ENCODE results near the gene KLHL10.
A peak's percentile ranks its signal among the peaks of the same experiment; 100 is the strongest.
"Not testable (repeated sequence)": the region's sequence is repeated elsewhere in the genome, so short reads cannot be mapped to it uniquely, and the experiment has no call there.

KLHL10 gene

DNA sequence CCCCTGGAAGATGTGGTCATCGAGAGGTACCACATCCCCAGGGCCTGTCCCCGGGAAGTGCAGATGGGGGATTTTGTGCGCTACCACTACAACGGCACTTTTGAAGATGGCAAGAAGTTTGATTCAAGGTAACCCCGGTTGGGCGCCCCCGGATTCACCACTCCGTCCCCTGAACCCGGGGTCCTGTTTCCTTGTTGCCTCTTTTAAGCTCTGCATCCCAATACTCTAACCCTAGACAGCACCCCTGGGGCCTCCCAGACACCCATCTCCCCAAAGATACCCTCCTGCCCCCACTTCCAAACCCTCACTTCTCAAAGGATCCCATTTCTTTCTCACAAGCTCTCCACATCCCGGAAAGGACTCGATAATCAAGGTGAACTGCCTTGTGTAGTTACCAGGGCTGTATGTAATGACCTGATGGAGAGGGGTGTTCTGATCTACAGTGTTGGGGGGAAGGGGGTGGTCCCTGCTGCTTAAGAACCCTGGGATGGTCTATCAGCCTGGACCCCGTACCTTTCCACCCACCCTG, 24.4 kb upstream of the KLHL10 start:
- no peak for DNase-seq (ENCODE audit: low read depth in 2 of 2)

DNA sequence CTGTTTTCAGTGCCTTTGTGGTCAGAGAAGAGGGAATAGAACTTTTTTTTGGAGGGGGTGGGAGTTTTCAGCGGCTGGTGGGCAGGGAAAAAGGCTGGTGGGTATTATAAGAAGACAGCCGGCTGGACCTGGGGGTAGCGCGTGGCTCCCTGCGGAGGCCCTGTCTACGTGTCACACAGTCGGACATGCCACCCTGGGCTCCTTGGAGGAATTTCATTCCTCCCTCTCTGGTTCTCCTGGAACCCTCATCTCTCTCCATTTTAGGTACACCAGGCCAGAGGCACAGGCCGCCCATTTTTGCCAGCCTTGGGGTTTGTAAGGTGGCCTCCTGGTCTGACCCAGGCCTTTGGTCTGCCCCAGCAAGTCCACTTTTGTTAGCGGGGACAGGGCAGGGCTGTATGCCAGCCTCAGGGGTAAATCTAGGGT, 23.9 kb upstream of the KLHL10 start:
- no peak for DNase-seq (ENCODE audit: low read depth in 2 of 2)

DNA sequence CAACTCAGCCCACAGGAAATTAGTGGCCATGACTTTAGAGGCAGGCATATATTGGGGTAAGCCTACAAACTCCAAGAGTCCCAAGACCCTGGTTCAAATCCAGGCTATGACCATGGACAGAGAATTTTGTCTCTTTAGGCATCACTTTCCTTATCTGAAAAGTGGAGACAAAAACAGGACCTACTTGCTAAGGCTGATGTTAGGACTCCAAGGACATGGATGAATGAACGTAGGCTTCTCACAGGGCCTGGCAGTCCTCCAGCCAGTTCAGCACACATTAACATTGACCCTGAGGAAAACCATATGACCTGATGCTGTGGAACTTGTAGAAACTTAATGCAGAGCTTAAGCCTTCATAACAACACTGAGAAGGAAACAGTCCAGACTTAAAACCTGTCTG, 23.4 kb upstream of the KLHL10 start:
- DNase-seq (ENCODE audit: low read depth in 2 of 2), result no peak

DNA sequence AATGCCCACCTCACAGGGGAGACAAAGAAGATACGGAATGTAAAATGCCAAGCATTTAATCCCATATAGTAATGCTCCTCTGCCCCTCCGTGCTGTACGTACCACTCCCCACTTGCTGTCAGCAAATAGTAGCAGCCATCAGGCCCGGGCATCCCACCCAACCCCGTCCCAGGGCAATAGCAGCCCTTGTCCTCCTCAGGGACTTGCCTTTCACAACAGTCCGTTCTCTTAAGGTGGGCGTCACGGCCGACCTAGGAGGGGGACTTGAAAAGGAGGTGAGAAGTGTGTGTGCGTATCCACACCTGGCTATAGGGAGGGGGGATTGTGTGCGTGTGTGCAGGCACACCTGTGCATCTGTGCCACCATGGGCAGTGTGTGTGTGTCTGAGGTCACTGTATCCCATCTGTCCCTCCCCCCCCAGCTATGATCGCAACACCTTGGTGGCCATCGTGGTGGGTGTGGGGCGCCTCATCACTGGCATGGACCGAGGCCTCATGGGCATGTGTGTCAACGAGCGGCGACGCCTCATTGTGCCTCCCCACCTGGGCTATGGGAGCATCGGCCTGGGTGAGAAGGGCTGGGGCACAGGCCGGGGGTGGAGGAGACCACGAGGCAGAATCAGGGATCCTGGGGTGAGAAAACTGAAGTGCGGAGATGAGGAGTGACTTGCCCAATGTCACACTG, 20.8 kb upstream of the KLHL10 start:
- DNase-seq (ENCODE audit: low read depth in 2 of 2), result no peak

DNA sequence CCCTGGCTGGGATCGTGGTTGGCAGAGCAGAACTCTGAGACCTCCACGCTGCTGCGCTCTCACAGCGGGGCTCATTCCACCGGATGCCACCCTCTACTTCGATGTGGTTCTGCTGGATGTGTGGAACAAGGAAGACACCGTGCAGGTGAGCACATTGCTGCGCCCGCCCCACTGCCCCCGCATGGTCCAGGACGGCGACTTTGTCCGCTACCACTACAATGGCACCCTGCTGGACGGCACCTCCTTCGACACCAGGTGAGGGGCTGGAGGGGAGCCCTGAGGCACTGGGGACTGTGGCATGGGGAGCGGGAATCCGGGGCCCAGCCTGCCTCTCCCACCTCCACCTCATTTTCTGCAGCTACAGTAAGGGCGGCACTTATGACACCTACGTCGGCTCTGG, 19.6 kb upstream of the KLHL10 start:
- no peak for DNase-seq (ENCODE audit: low read depth in 2 of 2)

DNA sequence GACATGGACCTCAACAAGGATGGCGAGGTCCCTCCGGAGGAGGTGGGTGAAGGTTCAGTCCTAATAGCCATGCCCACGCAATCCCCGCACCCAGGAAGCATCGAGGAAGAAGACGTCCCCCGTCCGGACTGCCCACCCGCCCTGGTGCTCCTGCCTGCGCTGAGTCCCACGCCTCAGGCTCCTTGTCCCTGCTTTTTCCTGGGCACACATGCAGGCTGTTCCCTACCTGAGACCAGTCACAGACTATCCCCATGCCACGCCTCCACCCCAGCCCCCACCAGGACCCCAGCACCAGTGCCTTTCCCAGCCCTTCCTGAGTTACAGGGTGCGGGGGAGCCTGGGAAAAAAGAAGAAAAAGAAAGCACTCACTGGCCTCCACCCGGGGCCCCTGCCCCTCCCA, 15.8 kb upstream of the KLHL10 start:
- DNase-seq (ENCODE audit: low read depth in 2 of 2), result no peak

DNA sequence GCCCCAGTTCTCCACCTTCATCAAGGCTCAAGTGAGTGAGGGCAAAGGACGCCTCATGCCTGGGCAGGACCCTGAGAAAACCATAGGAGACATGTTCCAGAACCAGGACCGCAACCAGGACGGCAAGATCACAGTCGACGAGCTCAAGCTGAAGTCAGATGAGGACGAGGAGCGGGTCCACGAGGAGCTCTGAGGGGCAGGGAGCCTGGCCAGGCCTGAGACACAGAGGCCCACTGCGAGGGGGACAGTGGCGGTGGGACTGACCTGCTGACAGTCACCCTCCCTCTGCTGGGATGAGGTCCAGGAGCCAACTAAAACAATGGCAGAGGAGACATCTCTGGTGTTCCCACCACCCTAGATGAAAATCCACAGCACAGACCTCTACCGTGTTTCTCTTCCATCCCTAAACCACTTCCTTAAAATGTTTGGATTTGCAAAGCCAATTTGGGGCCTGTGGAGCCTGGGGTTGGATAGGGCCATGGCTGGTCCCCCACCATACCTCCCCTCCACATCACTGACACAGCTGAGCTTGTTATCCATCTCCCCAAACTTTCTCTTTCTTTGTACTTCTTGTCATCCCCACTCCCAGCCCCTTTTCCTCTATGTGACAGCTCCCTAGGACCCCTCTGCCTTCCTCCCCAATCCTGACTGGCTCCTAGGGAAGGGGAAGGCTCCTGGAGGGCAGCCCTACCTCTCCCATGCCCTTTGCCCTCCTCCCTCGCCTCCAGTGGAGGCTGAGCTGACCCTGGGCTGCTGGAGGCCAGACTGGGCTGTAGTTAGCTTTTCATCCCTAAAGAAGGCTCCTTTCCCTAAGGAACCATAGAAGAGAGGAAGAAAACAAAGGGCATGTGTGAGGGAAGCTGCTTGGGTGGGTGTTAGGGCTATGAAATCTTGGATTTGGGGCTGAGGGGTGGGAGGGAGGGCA, 15.1 kb upstream of the KLHL10 start:
- no peak for DNase-seq (ENCODE audit: low read depth in 2 of 2)

DNA sequence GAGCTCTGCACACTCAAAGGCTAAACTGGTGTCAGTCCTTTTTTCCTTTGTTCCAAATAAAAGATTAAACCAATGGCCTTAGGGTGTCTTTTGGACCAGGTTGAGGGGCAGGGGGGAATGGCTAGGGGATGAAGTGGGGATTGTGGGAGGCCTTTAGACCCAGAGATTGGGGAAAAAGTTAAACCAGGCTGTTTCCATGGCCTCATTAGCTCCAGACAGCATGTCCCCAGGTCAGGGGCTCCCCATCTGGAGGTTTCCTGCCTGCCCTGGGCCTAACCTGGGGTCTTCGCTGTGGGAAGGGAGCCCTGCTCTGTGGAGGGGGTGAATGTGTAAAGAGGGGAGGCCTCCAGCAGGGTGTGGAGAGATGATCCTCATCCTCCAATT, 14.5 kb upstream of the KLHL10 start:
- no peak for DNase-seq (ENCODE audit: low read depth in 2 of 2)

DNA sequence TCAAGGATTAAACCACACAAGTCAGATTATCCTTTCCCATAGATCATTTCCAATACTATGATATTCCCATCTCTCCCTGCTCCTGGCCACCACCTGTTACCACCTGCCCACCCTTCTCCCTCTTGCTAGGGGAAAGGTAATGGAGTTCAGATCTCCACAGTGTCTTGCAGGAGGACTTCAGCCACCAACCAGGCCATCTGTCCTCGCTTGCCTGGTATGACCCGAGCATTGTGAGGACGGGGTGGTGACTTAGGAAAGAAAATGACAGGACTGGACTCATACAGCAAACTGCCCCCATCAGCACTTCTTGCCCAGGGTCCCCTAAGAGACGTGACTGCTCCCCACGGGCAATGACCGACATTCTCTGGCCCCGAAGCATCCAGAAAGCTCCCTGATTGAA, 14.0 kb upstream of the KLHL10 start:
- DNase-seq (ENCODE audit: low read depth in 2 of 2), result no peak

DNA sequence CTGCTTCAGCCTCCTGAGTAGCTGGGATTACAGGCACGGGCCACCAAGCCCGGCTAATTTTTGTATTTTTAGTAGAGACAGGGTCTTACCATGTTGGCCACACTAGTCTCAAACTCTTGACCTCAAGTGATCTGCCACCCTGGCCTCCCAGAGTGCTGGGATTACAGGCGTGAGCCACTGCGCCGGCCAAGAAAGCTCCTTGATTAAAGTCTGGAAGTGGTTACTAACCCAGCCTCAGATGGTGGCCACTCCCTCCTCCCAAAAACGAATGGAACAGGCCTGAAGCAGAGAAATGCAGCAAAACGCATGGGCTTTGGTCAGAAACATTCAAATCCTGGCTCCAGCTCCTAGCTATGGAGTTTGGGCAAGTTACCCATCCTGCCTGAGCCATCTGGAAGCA, 13.5 kb upstream of the KLHL10 start:
- no peak for DNase-seq (ENCODE audit: low read depth in 2 of 2)

DNA sequence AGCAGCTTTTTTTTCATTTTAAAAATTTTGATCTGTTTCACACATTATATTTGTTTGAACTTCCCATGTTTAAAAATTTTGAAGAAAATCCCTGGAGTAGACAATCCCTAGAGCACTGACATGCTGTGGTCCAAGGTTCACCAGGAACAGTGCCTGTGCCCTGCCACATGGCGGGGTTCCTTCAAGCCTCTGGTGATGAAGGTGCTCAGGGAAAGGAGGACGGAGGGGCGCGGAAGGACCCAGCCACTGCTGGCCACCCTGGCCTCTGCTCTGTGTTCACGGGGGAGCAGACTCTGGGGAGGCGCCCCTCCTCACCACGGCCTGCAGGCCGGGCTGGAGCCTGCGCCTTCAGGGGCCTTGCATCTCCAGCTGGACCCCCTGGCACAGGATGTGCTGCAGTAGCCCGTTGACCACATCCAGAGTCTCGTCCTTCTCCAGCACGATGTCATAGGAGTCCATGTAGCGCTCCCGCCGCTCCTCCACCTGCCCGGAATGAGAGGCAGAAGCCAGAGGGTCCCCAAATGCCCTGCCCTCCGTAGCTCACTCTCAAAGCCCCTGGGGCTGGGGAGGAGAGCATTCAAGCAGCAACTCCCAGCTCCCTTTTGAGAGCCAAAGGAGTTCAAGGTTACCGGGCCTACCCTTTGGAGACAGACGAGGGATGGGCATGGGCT, 12.3 kb upstream of the KLHL10 start:
- DNase-seq (ENCODE audit: low read depth in 2 of 2), result no peak

DNA sequence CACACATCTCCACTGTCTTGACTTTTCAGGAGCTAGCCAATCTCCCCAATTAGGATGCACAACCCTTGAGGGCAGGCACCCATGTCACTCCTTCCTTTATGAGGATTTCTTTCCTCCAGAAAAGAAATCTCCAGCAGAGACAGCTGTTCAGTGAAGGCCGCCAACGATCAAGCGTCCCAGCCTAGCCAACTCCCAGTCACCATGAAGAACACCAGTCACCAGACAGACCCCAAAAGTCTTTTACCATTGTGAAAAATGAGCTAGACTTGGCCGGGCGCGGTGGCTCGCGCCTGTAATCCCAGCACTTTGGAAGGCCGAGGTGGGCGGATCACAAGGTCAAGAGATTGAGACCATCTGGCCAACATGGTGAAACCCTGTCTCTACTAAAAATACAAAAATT, 7.7 kb upstream of the KLHL10 start:
- DNase-seq (ENCODE audit: low read depth in 2 of 2), result not testable (repeated sequence)

DNA sequence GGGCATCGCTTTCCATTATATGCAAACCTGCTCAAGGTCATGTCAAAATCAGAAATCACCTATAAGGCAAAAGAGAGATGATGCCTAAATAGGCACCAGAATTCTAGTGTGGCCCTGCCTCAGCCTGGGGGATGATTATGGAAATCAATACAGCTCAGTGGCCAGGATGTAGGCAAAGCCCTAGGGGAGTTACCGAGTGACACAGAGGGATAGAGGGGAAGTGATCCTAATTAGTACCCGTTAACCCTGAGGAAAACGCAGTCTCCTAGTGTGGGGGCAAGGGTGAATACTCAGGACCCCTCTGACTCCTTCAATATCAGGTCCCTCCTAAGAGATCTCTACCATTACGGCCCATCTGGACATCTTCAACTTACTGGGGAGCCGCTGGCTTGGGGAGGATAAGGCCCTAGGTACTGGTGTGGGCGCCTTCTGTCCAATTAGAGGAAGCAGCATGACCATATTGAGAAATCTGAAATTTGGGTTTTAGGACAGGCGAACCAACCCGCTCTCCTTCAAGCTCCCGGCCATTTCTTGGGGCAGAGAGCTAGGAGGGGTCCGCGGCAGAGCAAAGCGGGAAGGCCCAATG, 2.3 kb upstream of the KLHL10 start:
- DNase-seq (ENCODE audit: low read depth in 2 of 2), result no peak

DNA sequence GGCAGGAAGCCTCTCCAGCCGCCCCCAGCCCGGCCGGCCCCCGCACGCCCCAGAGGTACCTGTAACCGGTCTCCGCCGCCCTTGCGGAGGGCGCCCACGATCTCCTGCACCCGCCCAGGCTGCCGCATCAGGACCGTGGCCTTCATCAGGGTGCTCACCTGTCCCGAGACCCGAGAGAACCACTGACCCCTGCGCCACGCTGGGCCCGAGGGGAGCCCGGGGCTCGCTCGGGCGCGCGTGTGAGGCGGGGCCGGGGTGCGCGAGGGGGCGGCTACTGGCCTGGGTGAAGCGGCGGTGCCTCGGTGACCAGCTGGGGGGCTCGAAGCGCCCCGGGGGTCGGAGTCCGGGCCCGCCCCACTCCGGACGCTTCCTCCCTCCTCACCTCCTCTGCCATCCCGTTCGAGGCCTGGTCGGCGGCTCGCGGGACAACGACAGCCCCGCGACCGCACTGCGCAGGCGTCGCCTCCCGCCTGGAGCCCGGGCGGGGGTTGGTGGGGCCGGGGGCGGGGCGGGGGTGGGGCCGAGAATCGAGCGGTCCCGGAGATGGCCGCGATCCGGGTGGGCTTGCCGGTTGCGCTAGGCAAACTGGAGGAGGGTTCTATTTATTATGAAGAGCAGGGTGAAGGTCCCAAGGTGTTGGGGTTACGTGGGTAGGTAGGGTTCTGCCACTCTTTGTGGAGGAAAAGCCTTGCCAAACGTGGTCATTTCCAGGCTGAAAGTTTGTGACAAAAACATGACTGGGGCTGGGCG, 1.6 kb upstream of the KLHL10 start, which contains the start of gene NT5C3B:
Gene NT5C3B (minus strand): TSS at position 433 of the 750 bp plus-strand sequence. CDS start 39 bp downstream, at position 394.
- DNase-seq (ENCODE audit: low read depth in 2 of 2), result peak in 1 of 2 donors; percentile 25

DNA sequence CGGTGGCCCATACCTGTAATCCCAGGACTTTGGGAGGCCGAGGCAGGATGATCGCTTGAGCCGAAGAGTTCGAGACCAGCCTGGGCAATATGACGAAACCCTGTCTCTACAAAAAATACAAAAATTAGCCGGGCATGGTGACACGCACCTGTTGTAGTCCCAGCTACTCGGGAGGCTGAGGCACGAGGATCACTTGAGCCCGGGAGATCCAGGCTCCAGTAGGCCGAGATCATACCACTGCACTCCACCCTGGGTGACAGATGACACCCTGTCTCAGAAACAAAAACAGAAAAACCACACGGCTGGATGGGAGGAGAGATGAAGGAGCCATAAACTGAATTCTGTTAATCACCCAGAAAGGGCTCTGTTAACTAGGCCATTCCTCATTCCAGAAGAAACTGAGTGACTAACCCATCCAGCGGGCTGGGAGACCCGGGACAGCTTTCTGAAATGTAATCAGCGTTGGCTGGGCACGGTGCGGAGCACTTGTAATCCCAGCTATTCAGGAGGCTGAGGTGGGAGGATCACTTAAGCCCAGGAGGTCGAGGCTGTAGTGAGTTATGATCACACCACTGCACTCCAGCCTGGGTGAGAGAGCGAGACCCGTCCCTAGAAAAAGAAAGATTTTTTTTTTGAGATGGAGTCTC, 952 bp upstream of the KLHL10 start:
- DNase-seq (ENCODE audit: low read depth in 2 of 2), result no peak

DNA sequence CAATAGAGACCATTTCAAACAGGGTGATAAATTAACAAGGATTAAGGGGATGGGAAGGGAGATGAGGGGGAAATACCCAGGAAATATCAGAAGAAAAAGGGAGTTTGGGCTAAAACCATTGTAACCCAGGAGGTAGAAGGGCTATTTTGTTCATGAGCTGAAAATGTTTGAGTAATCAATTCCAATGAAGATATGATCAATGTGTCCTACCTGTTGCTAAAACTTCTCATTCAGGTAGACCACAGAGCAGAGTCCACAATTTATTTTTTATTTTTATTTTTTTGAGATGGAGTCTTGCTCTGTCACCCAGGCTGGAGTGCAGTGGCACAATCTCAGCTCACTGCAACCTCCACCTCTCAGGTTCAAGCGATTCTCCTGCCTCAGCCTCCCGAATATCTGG, 1.8 kb downstream of the KLHL10 start:
- DNase-seq (ENCODE audit: low read depth in 2 of 2), result not testable (repeated sequence)

DNA sequence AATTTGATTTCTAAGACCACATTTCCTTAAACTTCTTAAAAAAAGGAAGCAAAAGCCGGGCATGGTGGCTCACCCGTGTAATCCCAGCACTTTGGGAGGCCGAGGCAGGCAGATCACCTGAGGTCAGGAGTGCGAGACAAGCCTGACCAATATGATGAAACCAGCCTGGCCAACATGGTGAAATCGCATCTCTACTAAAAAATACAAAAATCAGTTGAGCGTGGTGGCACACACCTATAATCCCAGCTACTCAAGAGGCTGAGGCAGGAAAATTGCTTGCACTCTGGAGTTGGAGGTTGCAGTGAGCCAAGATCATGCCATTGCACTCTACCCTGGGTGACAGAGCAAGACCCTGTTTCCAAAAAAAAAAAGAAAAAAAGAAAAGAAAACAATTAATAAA, 3.2 kb downstream of the KLHL10 start:
- not testable (repeated sequence) for DNase-seq (ENCODE audit: low read depth in 2 of 2)

DNA sequence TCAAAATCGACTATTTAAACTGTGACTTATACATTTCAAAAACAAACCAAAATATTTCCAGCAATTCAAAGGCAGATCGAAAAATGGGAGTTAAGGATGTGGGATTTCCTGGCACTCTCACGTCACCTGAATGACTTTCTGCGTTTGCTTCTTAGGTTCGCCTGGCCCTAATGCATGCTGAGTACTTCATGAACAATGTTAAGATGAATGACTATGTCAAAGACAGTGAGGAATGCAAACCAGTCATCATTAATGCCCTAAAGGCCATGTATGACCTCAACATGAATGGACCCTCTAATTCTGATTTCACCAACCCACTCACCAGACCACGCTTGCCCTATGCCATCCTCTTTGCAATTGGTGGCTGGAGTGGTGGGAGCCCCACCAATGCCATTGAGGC, 7.3 kb downstream of the KLHL10 start:
- no peak for DNase-seq (ENCODE audit: low read depth in 2 of 2)

DNA sequence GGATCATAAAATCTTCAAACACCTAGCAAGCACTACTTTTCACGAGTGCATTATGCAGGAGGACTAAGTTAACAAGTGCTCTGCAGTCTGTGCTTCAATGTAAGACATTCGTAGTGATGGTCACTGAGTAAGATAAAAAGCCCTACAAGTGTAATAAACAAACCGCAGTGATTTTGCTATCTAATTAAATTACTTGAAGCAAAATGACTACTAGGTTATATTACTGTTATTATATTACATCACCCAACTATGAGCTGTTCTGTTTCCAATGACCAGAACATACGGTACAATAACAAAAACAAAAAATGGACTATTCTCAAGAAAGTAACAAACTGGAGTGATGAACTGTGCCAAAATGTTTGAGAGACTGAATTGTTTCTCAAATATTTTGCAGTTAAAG, 11.2 kb downstream of the KLHL10 start:
- no peak for DNase-seq (ENCODE audit: low read depth in 2 of 2)

DNA sequence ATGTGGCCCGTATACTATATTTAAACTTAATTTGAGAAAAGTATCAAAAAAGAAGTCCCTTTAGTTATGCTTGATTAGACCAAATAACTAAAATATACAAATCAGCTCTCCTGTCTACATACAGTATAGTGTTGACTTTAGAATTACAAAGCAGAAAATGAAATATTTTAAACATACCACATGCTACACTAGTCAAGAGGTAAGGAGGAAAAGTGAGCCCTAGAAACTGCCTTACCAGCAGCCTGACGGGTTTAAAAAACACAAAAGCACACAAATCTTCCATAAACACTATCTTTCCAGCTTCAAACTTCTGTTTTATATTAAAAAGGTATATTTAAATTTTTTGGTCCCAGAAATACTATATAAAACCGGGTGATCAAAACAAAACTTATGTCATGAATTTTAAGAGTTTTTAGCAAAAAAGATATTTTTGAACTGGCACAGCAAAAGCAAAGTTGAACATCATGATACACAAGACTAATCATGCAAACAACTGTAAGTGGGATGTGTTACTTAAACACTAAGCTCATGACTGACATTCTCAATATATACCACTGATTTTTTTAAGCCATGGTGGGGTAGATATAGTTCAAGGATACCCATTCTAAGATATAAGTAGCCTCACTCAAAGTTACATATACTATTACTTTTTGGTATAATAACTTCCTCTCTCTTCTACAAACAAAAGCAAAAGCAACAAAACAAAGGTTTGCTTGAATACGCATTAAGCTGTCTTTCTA, 11.8 kb downstream of the KLHL10 start:
- no peak for DNase-seq (ENCODE audit: low read depth in 2 of 2)
